LHCN-M2 (cell line): Measurements from ENCODE around the gene METTL13. TPM values are rescaled to one million over a fixed set of nuclear protein-coding genes. Genes with fewer than 3 reads are reported as not detected.

Experiments used
- DNase-seq: peaks from one replicate; pipeline ENCODE4 v3.0.0-alpha.2; 2012; ENCODE audit warnings: low read depth
- polyA plus RNA-seq: library from polyadenylated mRNA; unstranded; fragments of >200 nt; gene quantifications from one replicate; pipeline ENCODE4 v1.2.1, GENCODE V29; 2012; ENCODE audit warnings: missing spikeins
- total RNA-seq: library from RNA; depleted of rRNA; stranded (reverse); fragments of >200 nt; gene quantifications from 2 replicates; pipeline ENCODE4 v1.2.3, GENCODE V29; 2014; rRNA removed

Gene METTL13, protein sequence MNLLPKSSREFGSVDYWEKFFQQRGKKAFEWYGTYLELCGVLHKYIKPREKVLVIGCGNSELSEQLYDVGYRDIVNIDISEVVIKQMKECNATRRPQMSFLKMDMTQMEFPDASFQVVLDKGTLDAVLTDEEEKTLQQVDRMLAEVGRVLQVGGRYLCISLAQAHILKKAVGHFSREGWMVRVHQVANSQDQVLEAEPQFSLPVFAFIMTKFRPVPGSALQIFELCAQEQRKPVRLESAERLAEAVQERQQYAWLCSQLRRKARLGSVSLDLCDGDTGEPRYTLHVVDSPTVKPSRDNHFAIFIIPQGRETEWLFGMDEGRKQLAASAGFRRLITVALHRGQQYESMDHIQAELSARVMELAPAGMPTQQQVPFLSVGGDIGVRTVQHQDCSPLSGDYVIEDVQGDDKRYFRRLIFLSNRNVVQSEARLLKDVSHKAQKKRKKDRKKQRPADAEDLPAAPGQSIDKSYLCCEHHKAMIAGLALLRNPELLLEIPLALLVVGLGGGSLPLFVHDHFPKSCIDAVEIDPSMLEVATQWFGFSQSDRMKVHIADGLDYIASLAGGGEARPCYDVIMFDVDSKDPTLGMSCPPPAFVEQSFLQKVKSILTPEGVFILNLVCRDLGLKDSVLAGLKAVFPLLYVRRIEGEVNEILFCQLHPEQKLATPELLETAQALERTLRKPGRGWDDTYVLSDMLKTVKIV
- 31.9 and 35.9 TPM in 2 replicates for total RNA-seq
- polyA plus RNA-seq: 27.0 TPM

DNA sequence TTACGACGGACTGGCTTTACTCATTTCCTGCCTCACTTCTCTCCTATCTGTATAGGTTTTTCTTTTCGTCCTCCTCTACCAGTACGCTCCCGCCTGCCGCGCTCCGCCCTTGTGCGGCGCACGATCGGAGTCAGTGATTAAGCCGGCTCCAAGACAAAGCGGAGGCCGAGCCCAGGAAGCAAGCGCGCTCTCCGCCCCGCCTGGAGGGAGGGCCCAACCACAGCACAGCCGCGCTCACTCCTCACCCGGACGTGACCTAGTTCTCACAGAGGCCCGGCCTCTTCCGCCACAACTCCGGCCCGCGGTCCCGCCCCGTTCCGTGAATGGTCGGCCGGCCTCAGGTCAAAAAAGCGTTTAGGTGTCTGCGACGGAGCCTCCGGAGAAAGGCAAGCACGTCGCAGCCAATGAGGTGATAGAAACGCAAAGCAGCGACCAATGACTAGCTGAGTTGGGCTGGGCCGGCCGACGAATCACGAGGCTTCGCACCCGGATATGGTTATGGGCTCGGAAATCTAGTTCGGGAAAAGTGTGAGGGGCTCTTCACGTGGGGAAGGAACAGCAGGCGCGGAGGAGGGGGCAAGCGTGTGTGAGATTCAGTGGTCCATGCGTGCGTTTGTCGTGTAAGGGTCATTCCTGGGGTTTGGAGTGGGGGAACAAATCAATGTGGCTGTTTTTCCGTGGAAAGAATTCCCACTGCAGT is at the start of gene METTL13:
METTL13 (plus strand) TSS at position 485 of the 700 bp plus-strand sequence. CDS start 308 bp downstream, outside the sequence.
- peak; percentile 99 for DNase-seq

DNA sequence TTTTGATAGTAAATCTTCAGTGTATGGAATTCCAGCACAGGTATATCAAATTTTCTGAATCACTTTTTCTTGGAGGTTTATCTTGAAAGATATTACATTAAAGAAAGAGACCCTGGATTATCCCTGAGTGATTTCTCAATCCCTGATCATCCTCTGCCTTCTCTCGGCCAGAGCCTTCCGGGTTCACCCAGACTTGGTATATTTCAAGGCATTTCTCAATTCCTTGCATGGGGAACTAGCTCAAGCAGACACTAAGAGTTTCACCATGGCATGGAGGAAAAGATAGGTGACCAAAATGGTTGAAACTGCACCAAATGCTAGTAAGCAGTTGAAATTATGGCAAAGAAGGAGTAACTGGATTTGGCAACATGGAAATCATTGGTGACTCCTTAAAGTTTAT is 45.3 kb upstream of the METTL13 start:
- DNase-seq: no peak

DNA sequence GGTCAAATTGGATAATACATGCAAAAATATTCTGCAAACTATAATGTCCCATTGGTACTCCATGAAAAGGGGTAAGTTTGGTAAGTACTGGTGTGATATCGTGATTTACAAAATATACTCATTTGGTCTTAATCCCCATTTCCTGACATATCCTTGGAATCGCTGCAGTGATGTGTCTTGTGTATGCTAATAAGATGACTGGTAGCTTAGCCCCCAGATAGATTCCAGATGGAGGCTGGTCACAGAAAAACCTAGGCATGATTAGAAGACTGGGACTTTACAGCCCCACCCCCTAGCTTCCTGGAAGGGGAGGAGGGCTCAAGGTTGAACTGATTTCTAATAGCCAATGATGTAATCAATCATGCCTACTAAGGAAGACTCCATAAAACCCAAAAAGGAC is 42.5 kb upstream of the METTL13 start:
- no peak for DNase-seq

DNA sequence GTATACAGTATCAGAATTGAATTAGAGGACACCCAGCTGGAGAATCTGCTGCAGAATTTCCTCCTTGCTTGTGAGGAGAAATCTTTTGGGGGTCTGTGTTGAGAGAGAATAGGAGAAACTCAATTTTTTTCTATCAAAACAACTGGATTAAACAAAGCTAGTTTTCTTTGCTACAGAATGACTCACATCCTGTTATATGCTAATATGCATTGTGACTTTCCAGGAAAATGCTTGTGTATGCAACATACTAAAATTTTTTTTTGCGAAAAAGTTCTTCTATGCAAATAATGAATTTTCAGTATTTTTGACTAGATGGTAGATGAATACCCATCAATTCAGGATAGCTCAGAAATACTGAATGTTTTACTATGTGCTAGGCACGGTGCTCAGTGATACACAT is 41.8 kb upstream of the METTL13 start:
- DNase-seq: peak; percentile 34

DNA sequence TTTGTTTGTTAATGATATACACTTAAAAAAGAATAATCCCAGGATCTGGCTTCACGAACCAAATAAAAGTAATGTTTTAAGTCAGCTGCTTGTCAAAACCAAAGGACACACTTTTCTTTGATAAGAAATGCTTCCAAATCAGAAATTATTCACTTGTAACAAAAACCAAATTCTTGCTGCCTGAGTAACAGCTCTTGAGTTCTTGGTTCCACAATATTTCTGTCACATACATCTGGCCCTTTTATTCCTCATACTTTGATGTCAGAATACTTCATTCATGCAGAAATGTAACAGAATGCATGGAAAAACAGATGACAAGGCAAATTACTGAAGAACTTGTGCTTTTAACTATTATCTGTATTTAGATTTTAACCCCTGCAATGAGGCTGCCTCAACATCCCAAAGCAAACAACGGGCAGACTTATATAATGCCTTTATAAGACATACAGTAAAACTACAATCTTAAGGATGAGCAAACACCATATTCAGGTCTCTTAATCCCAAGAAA is 41.0 kb upstream of the METTL13 start:
- peak; percentile 15 for DNase-seq

DNA sequence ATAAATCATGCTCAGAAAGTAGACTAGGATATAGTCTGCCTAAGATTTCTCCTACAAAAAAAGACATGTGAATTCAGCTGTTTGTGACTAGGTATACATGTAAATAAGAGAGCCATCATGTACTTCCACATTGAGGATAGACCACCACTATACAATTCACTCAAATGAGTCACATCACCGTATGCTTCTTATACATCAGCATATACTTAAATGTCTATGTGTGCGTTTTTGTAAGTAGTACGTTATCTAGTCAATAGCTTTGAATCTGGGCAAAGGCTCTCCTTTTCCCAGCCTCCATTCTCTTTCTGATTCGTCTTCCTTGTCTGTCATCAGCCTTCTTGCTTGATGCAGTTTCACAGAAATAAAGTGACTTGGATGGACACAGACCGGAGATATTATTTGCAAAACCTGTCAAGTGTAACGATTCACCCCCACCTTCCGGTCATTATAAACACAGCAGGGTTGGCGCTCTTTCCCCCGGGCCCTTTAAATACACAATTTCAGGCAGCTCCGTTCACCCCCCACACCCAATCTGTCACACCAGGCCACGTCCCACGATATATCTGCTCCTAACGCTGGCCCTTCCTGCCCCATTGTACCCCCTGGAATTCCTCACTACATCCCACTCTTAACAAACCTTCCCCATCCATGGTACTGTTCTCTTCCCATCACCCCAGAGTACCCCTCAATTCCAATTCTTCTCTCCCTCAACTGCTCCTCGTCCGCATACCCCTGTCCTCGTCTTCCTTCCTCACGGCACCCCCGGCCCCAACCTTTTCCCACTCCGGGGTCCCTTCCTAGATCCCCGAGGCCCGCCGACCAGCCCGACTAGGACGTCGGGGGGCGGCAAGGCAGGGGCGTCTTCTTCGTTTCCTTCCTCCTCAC is 40.2 kb upstream of the METTL13 start:
- peak; percentile 54 for DNase-seq

DNA sequence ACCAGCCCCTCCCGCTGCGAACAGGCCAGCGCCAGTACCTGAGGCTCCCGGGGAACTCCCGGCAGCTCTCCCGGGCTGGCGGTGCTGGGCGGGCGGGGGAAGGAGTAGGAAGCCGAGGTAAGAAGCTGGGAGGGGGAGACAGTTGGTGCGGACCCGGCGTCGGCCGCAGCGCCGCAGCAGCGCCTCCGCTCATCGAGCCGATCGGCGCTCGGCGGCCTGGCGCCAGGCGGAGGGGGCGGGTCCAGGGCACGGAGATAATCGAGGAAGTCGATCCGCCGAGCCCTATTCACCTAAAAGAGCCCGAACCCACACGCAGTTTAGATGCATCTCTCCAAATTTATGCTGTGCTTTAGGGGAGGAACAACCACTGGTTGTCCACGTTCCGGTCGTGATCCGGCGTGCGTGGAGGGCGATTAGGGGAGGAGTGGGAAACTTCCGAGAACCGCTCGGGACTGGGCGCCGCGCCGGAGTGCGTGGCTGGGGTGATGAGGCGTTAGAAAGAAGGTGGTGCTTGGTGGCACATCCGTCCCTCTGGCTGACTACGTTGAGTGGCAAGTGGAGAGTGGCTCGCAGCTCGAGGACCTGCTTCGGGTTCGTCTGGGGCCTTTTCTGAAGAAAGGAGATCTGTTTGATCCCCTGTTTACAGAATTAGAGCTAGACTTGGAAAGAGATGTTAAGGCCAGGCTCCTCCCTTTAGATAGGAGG is 39.4 kb upstream of the METTL13 start, which contains the start of gene VAMP4:
VAMP4 (minus strand) TSS at position 194 of the 705 bp plus-strand sequence. CDS start 3,651 bp downstream, outside the sequence.
- DNase-seq: peak; percentile 83

DNA sequence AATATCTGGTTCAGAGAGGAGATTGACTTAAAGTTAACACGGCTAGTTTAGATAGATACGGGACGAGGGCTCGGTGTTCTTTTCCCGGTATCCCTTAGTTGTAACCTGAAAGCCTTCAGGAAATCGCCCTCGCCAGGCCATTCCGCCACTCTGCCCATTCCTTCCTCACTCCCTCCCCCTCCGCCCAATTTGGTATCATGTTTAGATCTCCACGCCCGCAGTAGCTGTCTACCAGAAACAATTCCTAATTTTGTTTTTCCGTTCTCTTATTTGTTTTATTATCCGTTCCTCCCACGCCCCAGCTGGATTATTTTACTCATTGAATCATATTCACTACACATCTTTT is 38.9 kb upstream of the METTL13 start:
- peak; percentile 52 for DNase-seq

DNA sequence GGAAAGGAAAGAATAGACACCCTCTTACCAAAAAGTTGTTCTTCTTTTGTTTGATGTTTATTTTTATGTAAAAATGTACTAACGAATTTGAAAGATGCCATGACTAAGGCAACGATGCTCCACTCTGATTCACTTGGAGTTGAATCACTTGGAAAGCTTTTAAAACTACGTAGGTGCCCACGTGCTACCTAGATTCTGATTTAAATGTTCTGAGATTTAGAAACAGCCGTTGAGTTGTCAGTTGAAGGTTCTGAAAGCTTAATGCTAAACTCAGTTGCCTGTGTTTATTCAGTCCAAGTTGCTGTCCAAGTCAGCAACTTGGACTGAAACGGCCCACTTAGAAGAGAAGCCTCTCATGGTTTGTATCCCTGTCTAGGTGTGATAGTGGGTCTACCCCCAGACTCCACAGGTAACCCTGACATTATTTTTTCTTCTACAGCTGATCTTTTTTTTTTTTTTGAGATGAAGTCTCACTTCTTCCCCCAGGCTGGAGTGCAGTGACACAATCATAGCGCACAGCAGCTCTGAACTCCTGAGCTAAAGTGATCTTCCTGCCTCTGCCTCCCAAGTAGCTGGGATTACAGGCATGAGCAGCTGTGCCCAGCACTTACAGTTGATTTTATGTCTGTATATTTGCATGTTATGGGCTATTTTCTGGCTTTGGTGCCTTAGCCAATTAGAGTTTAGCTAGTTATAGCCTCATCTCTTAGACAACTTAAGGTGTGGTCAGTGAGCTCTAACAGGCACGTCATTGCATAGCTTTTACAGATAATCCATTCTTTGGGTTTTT is 38.2 kb upstream of the METTL13 start:
- peak; percentile 95 for DNase-seq

DNA sequence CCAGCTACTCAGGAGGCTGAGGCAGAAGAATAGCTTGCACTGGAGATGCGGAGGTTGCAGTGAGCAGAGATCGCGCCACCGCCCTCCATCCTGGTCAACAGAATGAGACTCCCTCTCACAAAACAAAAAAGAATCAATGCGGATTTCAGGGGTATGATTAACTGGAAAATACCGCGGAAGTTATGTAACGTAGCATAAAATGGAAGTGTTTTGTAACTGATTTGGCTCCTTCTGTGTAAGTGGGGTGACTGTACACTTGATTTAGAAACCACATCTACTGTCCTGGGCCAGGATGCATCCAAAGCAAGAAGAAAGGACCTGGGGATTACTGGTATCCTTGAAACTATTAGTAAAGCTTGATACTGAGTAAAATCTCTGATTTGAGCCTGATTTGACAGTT is 36.5 kb upstream of the METTL13 start:
- DNase-seq: peak; percentile 10

DNA sequence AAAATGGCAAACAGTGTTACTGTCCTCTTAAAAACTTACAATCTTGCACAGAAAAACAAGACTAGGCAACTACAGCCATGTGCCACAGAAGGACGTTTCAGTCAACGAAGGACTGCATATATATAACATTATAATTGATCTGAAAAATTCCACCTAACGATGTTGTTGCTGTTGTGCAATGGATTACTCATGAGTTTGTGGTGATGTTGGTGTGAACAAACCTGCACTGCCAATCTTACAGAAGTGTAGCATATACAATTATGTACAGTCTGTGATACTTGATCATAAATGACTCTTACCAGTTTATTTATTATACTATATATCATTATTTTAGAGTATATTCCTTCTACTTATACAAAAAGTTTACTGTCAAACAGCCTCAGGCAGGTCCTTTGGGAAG is 32.8 kb upstream of the METTL13 start:
- DNase-seq: no peak

DNA sequence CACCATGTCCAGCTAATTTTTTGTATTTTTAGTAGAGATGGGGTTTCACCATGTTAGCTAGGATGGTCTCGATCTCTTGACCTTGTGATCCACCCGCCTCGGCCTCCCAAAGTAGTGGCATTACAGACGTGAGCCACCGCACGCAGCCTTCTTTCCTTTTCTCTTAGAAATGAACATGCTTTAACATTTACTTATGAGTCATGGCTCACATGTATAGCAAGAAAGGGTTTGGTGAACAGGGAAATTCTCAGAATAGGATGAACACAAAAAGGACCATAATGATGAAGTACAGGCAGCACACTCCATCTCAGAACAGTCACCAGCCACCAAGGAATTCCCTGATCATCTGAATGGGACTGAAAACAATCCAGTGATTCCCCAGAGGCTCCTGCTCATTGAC is 30.2 kb upstream of the METTL13 start:
- DNase-seq: no peak

DNA sequence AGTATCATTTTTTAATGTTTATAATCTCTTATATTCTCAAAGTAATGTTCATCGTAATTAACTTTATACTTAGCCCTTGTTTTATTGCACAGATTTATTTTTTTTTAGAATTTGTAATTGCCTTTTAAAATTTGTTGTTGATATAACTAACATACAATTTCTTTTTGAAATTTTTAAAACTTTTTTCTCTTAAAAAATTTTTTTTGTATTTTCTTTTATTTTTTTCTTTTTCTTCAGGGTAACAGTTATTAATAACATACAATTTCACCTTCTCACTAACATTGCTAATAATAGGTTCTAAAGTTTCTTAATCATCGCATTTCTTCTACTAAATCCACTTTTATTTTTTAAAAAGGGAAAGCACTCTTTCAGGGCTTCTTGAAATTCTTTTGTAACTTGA is 28.3 kb upstream of the METTL13 start:
- no peak for DNase-seq

DNA sequence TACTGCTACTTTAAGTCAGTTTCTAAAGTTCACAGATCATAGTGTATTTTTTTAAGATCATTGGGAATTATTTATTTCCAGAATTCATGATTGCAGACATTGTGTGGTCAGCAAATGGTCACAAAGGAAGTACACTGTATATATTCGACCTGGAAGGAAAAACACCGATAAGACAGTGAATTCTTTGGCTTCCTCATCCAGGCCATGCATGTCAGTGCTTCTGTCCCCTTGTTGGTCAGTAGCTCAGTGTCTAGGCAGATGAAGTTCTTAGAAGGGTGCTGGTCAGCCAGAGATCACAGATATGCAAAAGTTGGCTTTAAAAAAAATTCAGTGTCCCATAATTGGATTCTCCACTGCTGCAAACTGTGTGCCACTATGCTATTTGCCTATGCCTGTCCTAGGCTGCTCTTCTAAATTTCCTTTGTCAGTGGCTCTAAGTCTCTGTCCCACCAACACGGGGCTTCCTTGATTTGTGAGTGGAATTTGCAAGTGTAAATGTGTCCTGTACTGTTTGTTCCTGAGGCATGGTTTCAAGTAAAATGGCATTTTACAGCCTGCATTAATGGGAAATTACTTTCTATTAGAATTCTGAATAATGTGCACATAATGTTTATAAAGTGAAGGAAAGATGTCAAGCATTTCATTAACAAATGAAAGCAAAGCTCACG is 27.6 kb upstream of the METTL13 start:
- no peak for DNase-seq

DNA sequence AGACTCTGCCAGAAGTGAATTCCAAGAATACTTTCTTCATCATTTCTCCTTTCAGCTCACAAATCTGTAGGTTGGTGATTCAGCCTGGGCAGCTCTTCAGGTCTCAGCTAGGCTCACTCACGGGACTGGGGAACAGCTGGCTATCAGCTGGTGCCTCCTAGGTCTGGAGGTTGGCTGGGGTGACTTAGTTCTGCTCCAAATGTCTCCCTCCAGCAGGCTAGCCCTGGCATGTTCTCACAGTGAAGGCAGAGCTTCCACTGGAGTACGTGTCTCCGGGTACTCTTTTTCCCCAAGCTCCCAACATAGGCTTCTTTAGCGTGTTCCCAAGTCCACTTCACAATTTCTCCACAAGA is 27.1 kb upstream of the METTL13 start:
- DNase-seq: peak; percentile 93

DNA sequence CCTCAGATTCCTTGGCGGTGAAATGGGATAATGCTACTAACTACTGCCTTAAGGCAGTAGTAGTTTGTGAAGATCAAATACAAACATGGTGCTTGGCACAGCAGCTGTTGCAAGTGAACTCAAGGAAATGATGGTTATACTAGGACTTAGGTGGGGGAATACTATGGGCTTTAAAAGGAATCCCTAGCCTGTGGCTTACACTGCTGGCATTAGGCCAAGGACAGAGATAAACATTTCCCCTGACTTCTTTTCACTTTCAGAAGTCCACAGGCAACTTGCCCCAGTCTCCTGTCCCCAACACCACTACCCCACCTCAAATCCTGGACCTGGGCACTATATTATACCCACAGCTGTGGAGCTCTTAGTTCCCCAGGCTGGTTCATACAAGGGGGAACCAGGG is 26.5 kb upstream of the METTL13 start:
- DNase-seq: peak; percentile 35

DNA sequence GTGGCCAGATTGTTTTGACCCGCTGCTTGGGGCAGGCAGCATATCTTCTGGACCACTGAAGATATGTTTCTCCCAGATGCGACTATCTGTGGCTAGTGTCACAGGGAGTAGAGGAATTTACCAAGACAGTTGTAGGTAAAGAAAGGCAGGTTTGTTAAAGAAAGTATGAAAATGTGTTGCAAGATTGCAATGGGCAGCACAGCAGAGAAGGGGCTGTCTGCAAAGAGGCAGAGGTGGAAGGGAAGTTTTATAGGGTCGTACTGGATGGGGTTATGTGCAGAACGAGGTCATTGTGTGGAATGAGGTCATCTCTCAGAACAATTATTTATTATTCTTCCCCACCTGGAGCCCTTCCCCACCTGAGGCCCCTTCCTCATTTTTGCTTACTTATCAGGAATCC is 24.6 kb upstream of the METTL13 start:
- DNase-seq: no peak

DNA sequence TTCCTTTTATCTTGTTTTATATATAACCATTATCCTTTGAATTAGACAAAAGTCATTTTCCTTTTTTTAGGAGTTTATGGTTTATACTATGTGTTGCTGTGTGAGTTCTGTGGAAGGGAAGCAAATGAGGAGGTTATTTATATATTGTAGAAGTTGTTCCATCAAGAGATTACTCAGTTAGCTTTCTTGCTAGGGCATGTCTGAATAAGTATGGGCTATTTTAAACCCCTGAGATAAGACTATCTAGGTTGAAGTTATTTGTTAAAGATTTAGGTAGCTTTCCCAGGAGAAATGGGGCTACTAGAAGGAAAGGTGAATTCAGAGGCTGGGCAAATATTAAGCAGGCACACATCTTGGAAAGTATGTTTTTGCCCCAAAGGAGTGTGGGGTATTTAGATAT is 23.4 kb upstream of the METTL13 start:
- no peak for DNase-seq

DNA sequence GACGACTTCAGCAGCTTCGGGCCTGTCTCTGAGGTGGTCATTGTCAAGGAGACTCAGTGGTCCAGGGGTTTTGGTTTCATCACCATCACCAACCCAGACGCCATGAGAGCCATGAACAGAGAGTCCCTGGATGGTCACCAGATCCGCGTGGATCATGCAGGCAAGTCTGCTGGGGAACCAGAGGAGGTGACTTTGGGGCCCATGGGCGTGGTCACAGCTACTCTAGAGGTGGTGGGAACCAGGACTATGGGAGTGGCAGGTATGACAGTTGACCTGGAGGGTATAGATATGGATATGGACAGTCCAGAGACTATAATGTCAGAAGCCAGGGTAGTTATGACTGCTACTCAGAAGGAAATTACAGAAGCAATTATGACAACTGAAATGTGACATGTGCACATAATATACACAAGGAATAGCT is 19.3 kb upstream of the METTL13 start:
- DNase-seq: no peak
